ENCODE measurements around the gene CHTF18.

Gene CHTF18

DNA sequence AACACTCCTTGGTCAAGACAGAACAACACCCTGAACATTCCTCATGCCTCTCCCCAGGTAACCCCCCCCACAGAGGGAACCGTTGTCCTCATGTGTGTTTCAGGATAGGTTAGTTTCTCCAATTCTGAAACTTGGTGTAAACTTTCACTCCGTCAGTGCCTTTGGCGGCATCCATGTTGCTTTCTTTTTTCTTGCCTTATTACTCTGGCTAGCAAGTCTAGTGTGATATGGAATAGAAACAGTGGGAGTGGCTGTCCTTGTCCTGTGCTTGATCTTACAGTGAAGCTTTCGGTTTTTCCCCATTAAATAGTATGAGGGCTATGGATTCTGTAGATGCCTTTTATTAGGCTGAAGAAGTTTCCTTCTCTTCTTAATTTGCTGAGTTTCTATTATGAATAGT is 47.8 kb downstream of the CHTF18 start:
- TF ChIP-seq, protein P1, sequence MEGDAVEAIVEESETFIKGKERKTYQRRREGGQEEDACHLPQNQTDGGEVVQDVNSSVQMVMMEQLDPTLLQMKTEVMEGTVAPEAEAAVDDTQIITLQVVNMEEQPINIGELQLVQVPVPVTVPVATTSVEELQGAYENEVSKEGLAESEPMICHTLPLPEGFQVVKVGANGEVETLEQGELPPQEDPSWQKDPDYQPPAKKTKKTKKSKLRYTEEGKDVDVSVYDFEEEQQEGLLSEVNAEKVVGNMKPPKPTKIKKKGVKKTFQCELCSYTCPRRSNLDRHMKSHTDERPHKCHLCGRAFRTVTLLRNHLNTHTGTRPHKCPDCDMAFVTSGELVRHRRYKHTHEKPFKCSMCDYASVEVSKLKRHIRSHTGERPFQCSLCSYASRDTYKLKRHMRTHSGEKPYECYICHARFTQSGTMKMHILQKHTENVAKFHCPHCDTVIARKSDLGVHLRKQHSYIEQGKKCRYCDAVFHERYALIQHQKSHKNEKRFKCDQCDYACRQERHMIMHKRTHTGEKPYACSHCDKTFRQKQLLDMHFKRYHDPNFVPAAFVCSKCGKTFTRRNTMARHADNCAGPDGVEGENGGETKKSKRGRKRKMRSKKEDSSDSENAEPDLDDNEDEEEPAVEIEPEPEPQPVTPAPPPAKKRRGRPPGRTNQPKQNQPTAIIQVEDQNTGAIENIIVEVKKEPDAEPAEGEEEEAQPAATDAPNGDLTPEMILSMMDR (IDR thresholded peaks at IDR 0.05): no peak

DNA sequence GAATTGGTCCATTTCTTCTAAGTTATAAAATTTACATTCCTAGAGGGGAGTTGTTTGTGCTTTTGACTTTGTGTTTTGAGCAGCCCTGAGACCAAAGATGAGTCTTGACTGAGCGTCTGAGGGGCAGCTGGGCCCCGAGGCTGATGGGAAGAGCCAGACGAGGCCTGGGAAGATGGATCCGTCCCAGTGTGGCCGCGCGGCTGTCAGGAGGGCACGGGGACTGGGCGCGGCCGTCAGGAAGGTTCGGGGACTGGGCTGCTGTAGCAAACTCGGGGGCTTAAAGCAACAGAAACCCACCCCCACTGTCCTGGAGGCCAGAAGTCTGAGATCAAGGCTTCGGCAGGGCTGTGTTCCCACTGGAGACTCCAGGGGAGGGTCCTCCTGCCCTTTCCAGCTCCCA is 50.3 kb downstream of the CHTF18 start:
- TF ChIP-seq, protein P1 (IDR thresholded peaks at IDR 0.05): no peak

DNA sequence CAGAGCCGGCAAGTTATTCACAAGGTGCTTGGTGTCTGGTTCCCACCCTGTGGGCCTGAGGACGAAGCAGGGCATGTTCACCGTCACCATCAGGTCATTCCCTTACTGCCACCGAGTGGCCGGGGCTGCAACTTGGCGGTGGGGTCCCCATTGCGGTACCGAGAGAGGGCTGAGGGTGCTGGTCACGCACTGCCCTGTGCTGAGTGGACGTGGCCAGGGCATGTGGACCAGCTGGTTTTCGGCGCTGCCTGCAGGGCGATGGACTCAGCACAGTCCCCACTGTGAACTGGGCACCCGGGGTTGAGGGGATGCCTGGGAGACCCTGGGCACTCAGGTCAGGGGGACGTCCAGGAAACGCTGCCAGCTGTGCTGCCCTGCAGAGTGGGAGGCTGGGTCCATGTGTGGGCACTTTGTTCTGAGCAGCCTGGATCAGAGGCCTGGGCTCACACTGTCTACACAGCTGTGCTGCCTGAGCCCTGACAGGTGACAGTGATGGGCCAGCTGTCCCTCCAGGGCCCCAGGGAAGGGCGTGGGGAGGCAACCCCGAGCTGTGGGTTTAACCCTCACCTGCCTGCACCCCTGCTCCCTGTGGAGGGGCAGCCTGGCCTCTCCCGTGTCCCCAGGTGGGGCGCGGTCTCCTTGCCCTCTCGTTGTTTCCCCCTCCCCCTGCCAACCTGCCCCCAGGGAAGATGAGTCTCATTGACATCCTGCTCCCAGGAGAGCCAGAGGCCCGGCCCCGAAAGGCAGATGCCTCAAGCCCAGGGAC is 51.4 kb downstream of the CHTF18 start:
- TF ChIP-seq, protein P1 (IDR thresholded peaks at IDR 0.05): no peak

DNA sequence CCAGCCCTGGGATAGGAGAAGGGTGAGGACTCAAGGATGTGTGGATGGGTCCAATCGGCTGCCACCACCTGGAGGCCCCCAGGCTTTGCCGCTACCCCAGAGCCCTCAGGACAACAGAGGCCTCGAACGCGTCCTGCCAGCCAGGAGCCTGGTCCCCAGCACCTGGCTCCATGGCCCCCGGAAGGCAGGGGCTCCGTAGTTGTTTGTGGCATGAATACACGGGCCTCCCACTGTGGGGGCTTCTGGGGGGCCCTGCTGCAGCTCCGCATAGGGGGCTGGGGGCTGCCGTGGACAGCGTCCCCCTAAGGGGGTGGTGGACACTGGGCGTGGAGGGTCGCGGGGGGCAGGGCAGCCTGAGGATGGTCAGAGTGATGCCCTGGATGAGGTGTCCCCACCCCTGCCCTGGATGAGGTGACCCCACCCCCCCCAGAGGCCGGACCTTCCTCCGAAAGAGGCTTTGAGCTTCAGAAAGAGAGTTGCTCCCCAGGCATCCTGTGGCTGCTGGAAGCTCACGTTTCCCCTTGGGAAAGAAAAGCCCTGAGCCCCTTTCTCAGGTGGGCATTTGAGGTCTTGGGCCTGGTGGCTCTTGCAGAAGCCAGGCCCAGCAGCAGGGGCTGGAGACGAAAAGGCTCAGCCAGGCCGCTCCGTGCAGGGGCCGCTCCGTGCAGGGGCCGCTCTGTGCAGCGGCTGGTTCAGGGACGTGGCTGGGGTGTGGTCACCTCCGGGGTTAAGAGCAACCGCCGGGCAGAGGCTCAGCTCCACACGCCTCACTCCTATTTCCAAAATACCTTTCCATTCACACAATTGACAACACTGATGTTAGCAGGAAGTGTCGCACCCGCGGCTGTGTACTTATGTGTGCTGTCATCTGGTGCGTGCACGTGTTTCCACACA is 52.4 kb downstream of the CHTF18 start:
- TF ChIP-seq, protein P1 (IDR thresholded peaks at IDR 0.05): no peak

DNA sequence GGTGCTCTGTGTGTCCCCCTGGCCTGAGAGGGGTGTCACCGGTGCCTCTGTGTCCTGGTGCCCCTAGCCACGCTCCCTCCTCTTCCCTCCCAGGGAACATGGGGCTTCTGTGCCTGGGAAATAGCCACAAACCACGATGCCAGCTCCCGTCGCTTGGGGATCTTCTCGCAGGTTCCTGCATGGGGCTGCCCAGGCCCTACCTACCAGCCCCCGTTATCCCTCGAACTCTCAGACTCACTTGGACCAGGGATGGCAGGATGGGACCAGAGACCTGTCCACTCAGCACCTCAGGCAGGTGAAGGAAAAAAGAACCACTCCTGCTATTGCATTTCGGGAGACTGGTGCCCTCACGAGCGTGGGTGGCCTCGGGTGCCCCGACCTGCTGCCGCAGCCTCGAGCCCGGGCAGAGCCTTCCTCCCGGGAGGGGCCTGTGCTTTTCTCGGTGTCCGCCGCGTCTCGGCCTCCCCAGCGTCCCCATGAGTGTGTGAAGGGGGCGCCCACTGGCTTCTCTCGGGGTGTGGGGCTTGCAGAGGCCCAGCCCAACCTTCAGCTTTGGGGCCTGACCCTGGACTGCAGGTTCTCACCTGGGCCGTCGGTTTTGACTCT is 53.1 kb downstream of the CHTF18 start:
- TF ChIP-seq, protein P1 (IDR thresholded peaks at IDR 0.05): no peak

- TF ChIP-seq, protein P1 (IDR thresholded peaks at IDR 0.05): no peak
Measured at GRCh38 chr16:842061-842476, 53.6 kb downstream of the CHTF18 start.

GRCh38 chr16:842711-843560 is 54.5 kb downstream of the CHTF18 start:
- TF ChIP-seq, protein P1 (IDR thresholded peaks at IDR 0.05): no peak

Measured in LNCAP (cell line).